ENCODE results near the gene LETM1.

The LETM1 gene

GRCh38 chr4:1804638-1805492, 51.1 kb downstream of the LETM1 start:
- no peak for DNase-seq

- DNase-seq: no peak
These were observed 52.2 kb downstream of the LETM1 start for GRCh38 chr4:1803523-1804423.

DNA sequence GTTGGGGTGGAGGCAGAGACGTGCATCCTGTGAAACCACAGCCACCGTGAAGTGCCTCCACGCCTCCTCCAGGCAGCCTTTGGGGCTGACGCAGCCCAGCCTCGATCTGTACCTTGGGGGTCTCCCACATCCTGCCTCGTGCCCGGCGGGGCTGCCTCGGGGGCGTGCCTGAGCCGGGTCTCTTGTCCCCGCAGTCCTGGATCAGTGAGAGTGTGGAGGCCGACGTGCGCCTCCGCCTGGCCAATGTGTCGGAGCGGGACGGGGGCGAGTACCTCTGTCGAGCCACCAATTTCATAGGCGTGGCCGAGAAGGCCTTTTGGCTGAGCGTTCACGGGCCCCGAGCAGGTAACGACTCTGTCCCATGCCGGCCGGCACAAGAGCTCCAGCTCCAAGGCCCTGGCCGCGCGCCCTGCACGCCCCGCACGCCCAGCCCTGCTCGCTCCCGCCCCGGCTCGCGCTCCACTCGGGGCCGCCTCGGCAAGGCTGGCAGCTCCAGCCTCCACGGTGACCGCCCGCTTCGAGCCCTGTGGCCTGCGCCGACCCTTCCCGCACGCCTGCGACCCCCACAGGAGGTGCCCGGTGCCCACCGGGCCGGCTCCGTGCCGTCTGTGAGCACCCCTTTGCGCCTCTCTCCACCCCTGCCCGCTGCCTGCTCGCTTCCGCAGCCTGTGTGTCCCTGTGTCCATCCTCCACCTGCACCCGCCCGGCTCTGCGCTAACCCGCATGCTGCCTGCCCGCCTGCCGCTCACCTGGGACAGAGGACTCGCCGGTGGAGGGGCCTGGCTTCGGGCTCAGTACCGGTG, 53.0 kb downstream of the LETM1 start:
- no peak for DNase-seq

GRCh38 chr4:1802151-1802715, 53.7 kb downstream of the LETM1 start:
- DNase-seq: no peak

DNA sequence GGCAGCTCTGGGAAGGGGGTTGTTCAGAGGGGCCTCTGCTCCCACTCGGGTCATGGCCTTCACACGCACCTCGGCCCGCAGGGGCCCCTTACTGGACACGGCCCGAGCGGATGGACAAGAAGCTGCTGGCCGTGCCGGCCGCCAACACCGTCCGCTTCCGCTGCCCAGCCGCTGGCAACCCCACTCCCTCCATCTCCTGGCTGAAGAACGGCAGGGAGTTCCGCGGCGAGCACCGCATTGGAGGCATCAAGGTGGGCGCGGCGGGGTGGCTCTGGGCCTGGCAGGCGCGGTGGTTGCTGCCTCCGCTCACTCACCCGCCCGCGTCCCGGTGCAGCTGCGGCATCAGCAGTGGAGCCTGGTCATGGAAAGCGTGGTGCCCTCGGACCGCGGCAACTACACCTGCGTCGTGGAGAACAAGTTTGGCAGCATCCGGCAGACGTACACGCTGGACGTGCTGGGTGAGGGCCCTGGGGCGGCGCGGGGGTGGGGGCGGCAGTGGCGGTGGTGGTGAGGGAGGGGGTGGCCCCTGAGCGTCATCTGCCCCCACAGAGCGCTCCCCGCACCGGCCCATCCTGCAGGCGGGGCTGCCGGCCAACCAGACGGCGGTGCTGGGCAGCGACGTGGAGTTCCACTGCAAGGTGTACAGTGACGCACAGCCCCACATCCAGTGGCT, 54.5 kb downstream of the LETM1 start:
- no peak for DNase-seq

GRCh38 chr4:1800805-1801204, 55.2 kb downstream of the LETM1 start:
- no peak for DNase-seq

- DNase-seq: no peak
These were observed 56.3 kb downstream of the LETM1 start for GRCh38 chr4:1799387-1800375.

DNA sequence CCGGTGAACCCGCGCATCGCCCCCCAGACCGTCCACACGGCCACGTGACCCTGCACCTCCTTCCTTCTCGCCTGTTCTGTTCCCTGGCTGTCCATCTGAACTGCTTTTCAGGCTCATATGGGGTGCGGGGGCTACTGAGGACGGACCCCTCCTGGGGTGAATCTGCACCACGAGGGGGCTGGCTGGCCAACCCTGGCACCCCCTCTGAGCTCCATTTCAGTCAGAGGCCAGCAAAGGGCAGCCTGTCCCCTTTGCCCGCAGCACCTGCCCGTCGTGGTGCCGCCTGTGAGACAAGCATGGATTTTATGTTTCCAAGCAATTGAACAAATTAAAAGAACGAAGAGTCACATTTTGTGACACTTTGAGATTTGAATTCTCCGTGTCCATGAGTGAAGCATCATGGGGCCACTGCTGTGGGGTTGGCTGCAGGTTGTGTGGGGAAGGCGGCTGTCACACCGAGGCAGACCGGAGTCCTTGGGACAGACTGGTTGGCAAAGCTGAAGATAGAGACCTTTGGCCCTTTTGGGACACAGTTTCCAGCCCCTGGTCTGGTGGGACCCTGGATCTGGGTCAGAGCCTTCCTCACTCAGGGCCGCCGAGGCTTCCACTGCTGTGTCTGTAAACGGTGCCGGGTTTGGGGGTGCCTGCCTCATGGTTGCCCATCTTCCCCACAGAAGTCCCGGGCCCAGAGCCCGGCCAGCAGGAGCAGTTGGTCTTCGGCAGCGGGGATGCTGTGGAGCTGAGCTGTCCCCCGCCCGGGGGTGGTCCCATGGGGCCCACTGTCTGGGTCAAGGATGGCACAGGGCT, 57.2 kb downstream of the LETM1 start:
- no peak for DNase-seq

- no peak for DNase-seq
These were observed 57.9 kb downstream of the LETM1 start for GRCh38 chr4:1797861-1798579.

GRCh38 chr4:1797298-1797860, 58.6 kb downstream of the LETM1 start:
- no peak for DNase-seq

DNA sequence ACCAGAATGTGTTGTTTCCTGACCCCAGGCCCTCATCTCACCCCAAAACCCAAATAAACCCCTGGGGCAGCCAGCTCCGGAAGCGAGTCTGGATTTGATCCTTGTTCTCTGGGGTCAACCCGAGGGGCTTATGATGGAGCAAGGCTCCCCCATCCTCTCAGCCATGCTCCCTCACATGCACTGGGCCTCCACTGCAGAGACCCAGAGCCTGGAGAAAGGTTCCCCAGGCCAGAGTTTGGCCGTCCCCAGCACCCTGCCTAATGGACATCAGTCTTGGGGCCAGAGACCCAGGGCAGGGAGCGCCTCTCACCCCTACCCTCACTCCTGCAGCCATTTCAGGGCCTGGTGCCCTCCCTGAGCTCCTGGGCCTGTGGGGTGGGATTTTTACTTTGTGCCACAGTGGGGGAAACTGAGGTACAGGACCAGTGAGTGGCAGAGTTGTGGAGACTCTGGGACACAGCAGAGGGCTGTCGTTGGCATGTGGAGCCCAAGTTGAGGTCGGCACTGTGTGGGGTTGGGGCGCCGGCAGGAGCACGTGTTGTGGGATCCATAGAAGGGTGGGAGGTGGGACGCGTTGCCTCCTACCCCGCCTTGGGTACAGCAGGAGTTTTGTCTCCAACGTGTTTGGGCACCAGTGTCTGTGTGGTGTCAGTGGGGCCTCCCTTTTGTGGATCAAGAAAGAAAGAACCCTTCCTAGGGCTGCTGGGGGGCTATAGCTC, 59.3 kb downstream of the LETM1 start:
- no peak for DNase-seq

DNA sequence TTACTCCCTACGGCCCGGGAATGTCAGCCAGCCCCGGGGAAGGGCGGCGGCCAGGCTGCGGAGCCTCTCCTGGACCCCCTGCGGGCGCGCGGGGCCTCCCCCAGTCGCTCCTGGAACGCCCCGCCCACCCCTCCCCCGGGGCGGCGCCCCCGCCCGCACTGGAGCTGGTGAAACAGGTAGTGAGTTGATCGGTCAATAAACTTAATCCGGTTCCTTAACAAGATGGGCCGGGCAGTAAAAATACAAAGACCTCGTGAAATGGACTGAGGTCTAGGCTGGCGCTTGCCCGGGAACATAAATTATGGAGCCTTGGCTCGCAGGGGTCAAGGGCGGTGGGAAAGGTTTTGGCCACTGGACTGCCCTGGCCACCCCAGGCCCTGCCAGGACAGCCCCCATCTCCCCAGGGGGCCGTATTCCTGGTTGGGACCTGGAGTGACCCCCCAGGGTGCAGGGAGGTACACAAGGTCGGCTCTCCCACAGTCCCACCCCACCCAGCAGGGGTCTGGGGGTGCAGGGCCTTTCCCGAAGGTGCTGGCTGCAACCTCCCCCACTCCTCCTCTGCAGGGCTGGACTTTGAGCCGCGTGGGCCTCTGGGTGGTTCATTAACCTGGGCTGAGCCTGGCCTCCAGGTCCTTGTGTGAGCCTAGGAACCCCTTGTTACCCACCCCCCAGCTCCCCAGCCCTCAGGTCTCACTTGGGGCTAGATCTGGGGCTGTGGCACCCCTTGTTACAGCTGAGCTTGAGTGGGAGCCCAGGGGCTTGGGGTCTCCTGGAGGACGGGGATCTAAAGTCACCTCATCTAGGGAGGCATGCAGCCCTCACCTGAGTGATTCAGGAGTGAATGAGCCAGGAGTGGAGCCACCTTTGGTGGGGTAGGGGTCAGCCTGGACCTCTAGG, 60.4 kb downstream of the LETM1 start:
- peak in 1 of 2 experiments; percentile 58 for DNase-seq

GRCh38 chr4:1794809-1795298, 61.1 kb downstream of the LETM1 start:
- peak in 1 of 2 experiments; percentile 58 for DNase-seq

DNA sequence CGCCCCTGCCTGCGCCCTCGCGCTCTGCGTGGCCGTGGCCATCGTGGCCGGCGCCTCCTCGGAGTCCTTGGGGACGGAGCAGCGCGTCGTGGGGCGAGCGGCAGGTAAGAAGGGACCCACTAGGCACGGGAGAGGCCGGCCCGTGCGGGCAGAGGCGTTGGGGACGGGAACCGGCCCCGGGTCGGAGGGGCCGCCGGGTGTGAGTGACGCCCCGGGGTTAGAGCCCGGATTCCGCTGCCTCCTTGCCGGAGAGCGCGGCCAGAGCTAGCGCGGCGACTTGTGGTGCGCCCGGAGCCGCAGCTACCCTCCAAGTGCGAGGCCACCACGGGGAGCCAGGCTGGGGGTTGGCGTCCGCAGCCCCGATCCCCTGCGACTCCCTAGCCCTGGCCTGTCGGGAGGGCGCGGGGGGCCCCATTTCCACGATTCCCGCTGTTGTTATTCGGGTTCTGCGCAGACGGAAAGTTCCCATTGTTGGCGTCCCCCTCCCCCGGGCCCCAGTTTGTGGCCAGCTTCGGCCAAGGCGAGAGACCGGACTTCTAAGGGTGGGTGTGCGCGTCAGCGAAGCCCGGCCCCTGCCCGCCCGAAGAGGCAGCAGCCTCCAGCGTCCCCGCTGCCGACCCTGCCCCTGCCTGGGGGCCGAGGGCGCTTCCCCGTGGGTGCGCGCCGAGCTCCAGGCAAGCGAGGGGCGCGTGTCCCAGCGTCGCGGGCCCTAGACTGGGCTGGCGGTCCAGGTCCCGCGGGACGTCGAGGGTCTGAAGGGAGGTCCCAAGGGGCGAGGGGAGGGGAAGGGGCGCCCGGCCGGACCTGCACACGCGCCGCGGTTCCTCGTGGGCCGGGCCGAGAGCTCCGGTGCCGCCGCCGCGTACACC, 61.8 kb downstream of the LETM1 start:
- peak in 1 of 2 experiments; percentile 62 for DNase-seq

- peak in 1 of 2 experiments; percentile 63 for DNase-seq
These were observed 62.5 kb downstream of the LETM1 start for GRCh38 chr4:1793496-1793840.
